Thymus (tissue), 11 donors: Measurements from ENCODE around the gene ZMIZ1. TPM values are rescaled to one million over a fixed set of nuclear protein-coding genes. Genes with fewer than 3 reads are reported as not detected.

ENCODE experiments used
- DNase-seq, 9 donors: peaks; one replicate each; pipeline ENCODE4 v3.0.0-alpha.2; 2013; ENCODE audit warnings: low spot score in 9 of 9, low read depth in 6 of 9, missing footprints in 1 of 9
- H3K27ac ChIP-seq, 2 donors: one replicate each; pipeline ENCODE4 v1.5.1; 2013; ENCODE audit warnings: control low read depth in 1 of 2, low read depth in 1 of 2, low read length in 1 of 2, mild to moderate bottlenecking in 1 of 2, moderate library complexity in 1 of 2
- H3K27me3 ChIP-seq, 2 donors: one replicate each; pipeline ENCODE4 v1.5.1; 2013; ENCODE audit warnings: low read length in 1 of 2; ENCODE audit not compliant: control insufficient read depth in 2 of 2, insufficient read depth in 1 of 2
- H3K36me3 ChIP-seq, 2 donors: one replicate each; pipeline ENCODE4 v1.5.1; 2013; ENCODE audit warnings: low read length in 1 of 2, mild to moderate bottlenecking in 1 of 2, moderate library complexity in 1 of 2; ENCODE audit not compliant: control insufficient read depth in 2 of 2, insufficient read depth in 2 of 2
- H3K4me1 ChIP-seq, 2 donors: one replicate each; pipeline ENCODE4 v1.5.1; 2013; ENCODE audit warnings: low read length in 2 of 2; ENCODE audit not compliant: control insufficient read depth in 2 of 2, insufficient read depth in 2 of 2
- H3K4me3 ChIP-seq, 2 donors: one replicate each; pipeline ENCODE4 v1.5.1; 2013; ENCODE audit warnings: low read length in 2 of 2, control low read depth in 1 of 2, mild to moderate bottlenecking in 1 of 2
- H3K9me3 ChIP-seq, 2 donors: one replicate each; pipeline ENCODE4 v1.5.1; 2013; ENCODE audit warnings: low read length in 1 of 2, mild to moderate bottlenecking in 1 of 2; ENCODE audit not compliant: control insufficient read depth in 2 of 2, insufficient read depth in 1 of 2
- WGBS: extraction: QIAGEN DNeasy Blood & Tissue Kit; methylation state at CpG from one replicate; pipeline ENCODE4 v1.1.7; 2013; 5-methylcytosine and 5-hydroxymethylcytosine counted together
- polyA plus RNA-seq: library from polyadenylated mRNA; stranded (reverse); fragments of 200-250 nt; gene quantifications from one replicate; pipeline ENCODE4 v1.2.3, GENCODE V29; 2013
- total RNA-seq: library from RNA; stranded (reverse); fragments of 120-200 nt; gene quantifications from one replicate; pipeline ENCODE4 v1.2.4, GENCODE V29; 2013
- donor health status: healthy.

ZMIZ1 gene
- total and polyA plus RNA-seq, 2 donors = 7.4 to 14.2 TPM

DNA sequence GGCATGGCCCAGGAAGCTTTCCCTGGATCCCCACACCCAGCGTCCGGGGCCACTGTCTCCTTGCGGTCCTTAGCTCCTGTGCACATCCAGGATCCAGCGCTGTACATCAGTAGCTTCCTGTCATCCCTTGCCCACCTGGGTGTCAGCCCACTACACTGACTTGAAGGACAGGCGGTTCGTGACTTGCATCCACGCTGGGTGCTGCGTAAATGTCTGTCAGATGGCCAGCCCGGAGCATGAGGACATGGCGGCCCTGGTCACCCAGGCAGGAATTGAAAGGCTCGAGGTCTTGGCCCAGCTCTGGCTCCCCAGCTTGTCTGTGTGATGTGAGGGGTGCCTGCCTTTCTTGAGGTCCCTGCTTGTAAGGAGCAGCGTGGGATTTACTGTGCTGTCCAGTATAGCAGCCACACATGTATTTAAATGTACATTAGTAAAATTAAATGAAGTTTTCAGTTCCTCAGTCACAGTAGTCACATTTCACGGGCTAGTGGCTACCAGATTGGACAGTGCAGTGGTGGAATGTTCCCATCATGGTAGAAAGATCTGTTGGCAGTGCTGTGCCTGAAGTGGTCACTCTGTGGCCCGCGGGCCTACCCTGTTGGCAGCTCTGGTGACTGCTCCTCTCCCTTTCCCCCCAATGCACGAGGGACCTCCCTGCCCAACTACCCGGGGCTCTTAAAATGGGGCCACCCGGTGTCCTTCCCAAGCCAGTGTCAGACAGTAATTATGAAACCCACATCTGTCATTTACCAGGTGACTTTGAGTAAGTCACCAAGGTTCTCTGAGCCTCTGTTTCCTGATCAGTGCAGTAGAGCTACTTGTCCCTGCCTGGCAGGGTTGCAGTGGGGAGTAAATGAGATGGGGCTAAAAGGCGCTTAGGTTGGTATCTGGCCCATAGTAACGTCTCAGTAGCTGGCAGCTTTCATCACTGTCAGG, 180.7 kb downstream of the ZMIZ1 start:
- peak overlapping the region; percentile 11 to 58 for H3K27ac ChIP-seq
- peaks cover 4% of the 10 kb centered on the region in 2 donors for H3K36me3 ChIP-seq
- no peak overlapping the region for H3K4me3 ChIP-seq
- DNase-seq = no peak
- no peaks in the 10 kb centered on the region for H3K27me3 ChIP-seq
- peaks cover 0 to 3% of the 10 kb centered on the region in 2 donors for H3K9me3 ChIP-seq
- WGBS = 91% methylated on average over 20 of the region's 20 CpGs
- peaks cover 25 to 63% of the 10 kb centered on the region in 2 donors for H3K4me1 ChIP-seq

DNA sequence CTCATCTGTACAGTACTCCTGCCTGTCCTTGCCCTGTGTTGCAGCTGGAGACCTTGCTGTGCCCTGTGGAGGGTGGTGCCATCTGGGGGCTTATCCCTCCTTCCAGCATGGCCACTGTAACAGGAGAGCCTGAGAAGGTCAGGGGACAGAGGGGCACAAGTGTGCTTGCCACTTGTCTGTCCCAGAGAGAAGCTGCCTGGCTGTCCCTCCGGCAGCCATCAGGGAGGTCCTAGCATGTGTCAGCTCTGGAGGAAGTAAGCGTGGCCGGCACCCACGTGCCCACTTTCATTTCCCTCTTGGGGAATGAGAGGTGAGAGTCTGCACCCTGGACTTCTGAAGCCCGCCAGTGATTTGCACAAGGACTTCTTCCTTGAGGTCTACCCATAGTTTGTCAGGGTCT, 181.5 kb downstream of the ZMIZ1 start:
- no peak overlapping the region for H3K4me3 ChIP-seq
- H3K27me3 ChIP-seq = no peaks in the 10 kb centered on the region
- DNase-seq = no peak
- H3K9me3 ChIP-seq = peaks cover 0 to 3% of the 10 kb centered on the region in 2 donors
- peaks cover 17 to 55% of the 10 kb centered on the region in 2 donors for H3K4me1 ChIP-seq
- H3K36me3 ChIP-seq = peaks cover 4 to 8% of the 10 kb centered on the region in 2 donors
- peak overlapping the region in 1 of 2 donors; percentile 32 for H3K27ac ChIP-seq
- 59% methylated on average over 5 of the region's 5 CpGs for WGBS

DNA sequence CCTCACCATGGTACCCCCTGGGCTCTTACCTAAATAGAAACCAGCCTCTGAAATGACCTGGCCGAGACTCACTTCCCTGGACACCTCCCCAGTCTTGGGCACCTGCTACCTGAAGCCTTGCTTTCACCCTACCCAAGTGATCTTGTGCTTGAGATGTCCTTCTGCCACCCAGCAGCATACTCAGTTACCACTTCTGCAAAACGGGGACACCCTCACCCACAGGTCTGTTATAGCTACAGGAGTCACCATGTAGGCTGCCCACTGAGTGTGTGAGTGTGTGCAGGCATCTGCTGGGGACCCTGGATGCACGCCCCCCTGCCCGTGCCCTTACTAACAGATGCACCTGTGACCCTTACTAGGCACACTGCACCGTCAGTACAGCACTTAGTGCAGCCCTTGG, 183.7 kb downstream of the ZMIZ1 start:
- no peak for DNase-seq
- H3K27me3 ChIP-seq = no peaks in the 10 kb centered on the region
- peaks cover 0 to 3% of the 10 kb centered on the region in 2 donors for H3K9me3 ChIP-seq
- WGBS = 85% methylated on average over 5 of the region's 5 CpGs
- peaks cover 8 to 10% of the 10 kb centered on the region in 2 donors for H3K36me3 ChIP-seq
- no peak overlapping the region for H3K27ac ChIP-seq
- peaks cover 10 to 33% of the 10 kb centered on the region in 2 donors for H3K4me1 ChIP-seq
- no peak overlapping the region for H3K4me3 ChIP-seq

DNA sequence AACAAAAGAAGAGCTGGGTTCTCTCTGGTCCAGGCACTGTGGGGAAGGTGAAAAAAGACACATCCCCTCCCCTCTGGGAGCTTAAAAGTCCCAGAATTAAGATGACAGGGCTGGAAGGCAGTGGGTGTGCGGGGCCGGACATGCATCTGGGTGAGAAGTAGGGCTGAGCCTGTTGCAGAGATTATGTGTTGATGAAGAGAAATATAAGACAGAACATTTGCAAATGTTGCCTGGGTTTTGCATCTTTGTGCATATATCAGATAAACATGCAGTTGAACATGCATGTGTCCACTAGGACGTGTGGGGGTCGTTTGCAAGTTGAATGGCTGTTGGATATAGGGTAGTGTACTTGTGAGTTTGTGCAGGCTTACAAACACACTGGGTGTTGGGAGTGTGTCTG, 184.2 kb downstream of the ZMIZ1 start:
- 97% methylated on average over 4 of the region's 4 CpGs for WGBS
- Histone ChIP-seq H3K4me1 (peaks cover 8 to 28% of the 10 kb centered on the region in 2 donors), H3K9me3 (peaks cover 0 to 3% of the 10 kb centered on the region in 2 donors), H3K36me3 (peaks cover 8 to 14% of the 10 kb centered on the region in 2 donors), H3K4me3 (no peak overlapping the region), H3K27ac (no peak overlapping the region), H3K27me3 (no peaks in the 10 kb centered on the region)
- DNase-seq = no peak

DNA sequence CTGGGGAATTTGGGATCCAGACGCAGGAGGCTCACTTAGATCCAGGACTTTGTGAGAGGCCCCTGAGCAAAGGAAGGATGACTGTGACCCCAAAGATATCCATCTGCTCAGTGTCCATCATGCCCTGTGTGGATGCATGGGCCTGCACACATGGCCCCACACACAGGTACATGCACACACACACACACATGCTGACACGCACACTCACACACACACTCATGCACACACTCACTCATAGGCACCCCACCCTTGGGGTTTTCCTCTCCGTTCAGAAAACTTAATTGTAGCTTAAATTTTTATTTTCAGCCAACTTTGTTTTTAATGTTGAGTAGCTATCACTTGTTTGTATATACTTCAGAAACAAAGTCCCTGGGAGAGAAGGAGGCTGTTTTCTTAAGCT, 184.9 kb downstream of the ZMIZ1 start:
- H3K27ac ChIP-seq = no peak overlapping the region
- H3K4me1 ChIP-seq = peaks cover 3 to 21% of the 10 kb centered on the region in 2 donors
- H3K36me3 ChIP-seq = peaks cover 8 to 16% of the 10 kb centered on the region in 2 donors

DNA sequence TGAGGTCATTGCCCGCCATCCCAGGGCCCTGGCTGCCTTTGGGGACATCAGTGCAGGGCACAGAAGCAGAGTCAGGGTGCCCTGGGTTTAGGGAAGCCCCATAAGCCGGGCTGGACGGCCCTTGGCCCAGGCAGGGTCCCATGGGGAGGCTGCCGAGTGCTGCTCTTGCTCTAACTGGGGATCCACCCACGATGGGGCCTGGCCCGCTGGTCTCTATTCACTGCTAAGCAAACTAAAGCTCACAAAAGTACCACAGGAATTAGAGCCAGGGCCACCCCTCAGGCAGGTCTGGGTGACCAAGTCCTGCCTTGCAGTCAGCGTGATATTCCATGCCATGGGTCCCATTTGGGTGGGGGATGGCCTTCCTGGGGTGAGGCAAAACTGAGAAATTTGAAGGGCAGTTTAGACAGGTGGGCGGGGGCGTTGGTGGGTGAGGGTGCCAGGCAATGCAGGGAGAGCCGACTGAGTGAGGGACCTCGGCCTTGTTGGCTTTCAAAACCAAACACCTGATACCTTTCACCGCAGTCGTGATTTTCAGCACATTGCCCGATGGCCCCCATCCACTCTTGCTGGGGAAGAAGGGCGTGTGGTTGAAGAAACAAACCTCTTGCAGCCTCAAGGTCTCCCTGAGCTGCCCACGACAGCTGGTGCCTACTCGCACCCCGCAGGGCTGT, 185.7 kb downstream of the ZMIZ1 start:
- Histone ChIP-seq H3K36me3 (peaks cover 8 to 16% of the 10 kb centered on the region in 2 donors), H3K27ac (no peak overlapping the region), H3K9me3 (peaks cover 0 to 3% of the 10 kb centered on the region in 2 donors), H3K4me3 (no peak overlapping the region), H3K27me3 (no peaks in the 10 kb centered on the region), H3K4me1 (peaks cover 0 to 13% of the 10 kb centered on the region in 2 donors)
- 95% methylated on average over 18 of the region's 18 CpGs for WGBS
- DNase-seq = no peak

More for the DNA sequence above, 184.9 kb downstream of the ZMIZ1 start:
- 98% methylated on average over 3 of the region's 3 CpGs for WGBS
- H3K4me3 ChIP-seq = no peak overlapping the region
- peaks cover 0 to 3% of the 10 kb centered on the region in 2 donors for H3K9me3 ChIP-seq
- no peak for DNase-seq
- H3K27me3 ChIP-seq = no peaks in the 10 kb centered on the region

DNA sequence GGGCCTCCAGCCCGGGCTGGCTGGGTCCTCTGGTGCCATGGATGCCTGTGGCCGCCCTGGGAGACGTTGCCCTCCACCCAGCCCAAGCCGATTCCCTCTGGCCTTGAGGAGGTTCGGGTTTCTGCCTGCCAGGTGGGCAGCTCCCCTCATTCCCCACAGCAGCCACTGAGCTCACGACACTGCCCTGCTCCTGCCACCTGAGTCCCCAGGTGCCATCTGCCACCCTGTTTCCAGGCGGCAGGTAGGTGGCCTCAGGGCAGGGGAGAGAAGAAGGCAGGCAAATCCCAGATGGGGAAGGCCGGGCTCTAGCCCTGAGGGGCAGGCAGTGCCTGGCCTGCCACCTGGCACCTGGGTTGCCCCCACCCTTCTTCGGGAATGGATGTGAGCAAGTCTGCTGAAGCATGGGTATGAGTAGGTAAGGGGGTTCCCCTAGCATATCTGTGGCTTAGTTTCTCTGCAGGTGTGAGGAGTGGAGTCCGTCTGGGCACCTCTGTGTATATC, 186.3 kb downstream of the ZMIZ1 start:
- Histone ChIP-seq H3K27ac (no peak overlapping the region), H3K36me3 (peaks cover 8 to 16% of the 10 kb centered on the region in 2 donors)

DNA sequence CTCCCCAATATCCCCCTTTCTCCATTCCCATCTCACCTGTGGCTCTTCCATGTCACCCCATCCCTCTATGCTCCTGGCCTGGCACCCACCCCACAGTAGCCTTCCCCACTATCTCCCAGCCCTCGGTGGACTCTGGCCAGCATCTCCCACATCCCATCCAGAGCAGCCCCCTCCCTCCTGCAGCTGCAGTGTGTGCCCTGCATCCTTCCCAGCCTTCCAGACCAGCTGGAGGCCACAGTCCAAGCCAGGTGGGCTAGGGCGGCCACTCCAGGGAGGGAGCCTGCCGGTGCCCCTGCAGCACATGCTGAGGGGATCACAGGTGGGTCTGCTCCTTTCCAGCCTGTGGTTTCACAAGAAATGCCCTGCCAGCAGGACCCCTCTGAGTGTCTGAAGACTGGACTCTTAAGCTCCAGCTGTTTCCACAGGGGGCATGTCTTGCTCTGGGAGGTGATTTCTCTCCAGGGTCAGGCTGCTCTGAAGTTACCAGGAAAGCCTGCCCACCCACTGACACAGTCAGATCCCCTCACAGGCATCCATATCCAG, 187.6 kb downstream of the ZMIZ1 start:
- peaks cover 6 to 18% of the 10 kb centered on the region in 2 donors for H3K36me3 ChIP-seq

More for the DNA sequence above, 186.3 kb downstream of the ZMIZ1 start:
- Histone ChIP-seq H3K4me3 (no peak overlapping the region), H3K27me3 (no peaks in the 10 kb centered on the region), H3K9me3 (peaks cover 0 to 2% of the 10 kb centered on the region in 2 donors), H3K4me1 (peaks cover 0 to 7% of the 10 kb centered on the region in 2 donors)
- 91% methylated on average over 10 of the region's 10 CpGs for WGBS
- no peak for DNase-seq

More for the DNA sequence above, 187.6 kb downstream of the ZMIZ1 start:
- no peak for DNase-seq
- 94% methylated on average over 3 of the region's 3 CpGs for WGBS
- Histone ChIP-seq H3K27me3 (no peaks in the 10 kb centered on the region), H3K4me3 (no peak overlapping the region), H3K9me3 (no peaks in the 10 kb centered on the region), H3K27ac (no peak overlapping the region), H3K4me1 (no peaks in the 10 kb centered on the region)
